Non-pigmented ciliary epithelial cell (primary cell): ENCODE measurements around the gene RNF213.
"Not testable (repeated sequence)": the region's sequence is repeated elsewhere in the genome, so short reads cannot be mapped to it uniquely, and the experiment has no call there.

Source experiments
- DNase-seq: peaks from one replicate; pipeline ENCODE4 v3.0.0-alpha.2; 2010; ENCODE audit warnings: low read depth

The RNF213 gene

GRCh38 chr17:80320496-80320895 lies 59.8 kb downstream of the RNF213 start:
- DNase-seq = no peak

GRCh38 chr17:80322864-80323263 lies 62.2 kb downstream of the RNF213 start:
- DNase-seq = no peak

GRCh38 chr17:80323982-80324381 lies 63.3 kb downstream of the RNF213 start:
- DNase-seq = no peak

GRCh38 chr17:80327518-80327917 lies 66.9 kb downstream of the RNF213 start:
- no peak for DNase-seq

- no peak for DNase-seq
Observed at GRCh38 chr17:80328634-80329380, 68.2 kb downstream of the RNF213 start.

- not testable (repeated sequence) for DNase-seq
Observed at GRCh38 chr17:80329421-80329820, 68.8 kb downstream of the RNF213 start.

- DNase-seq = no peak
Observed at GRCh38 chr17:80330276-80330675, 69.6 kb downstream of the RNF213 start.

GRCh38 chr17:80330938-80331337 lies 70.3 kb downstream of the RNF213 start:
- not testable (repeated sequence) for DNase-seq

- DNase-seq = no peak
Observed at GRCh38 chr17:80331820-80332219, 71.2 kb downstream of the RNF213 start.

GRCh38 chr17:80337195-80337895 lies 76.7 kb downstream of the RNF213 start:
- no peak for DNase-seq

GRCh38 chr17:80339118-80339517 lies 78.5 kb downstream of the RNF213 start:
- DNase-seq = no peak

GRCh38 chr17:80339731-80340456 lies 79.2 kb downstream of the RNF213 start:
- DNase-seq = no peak

GRCh38 chr17:80345321-80345720 lies 84.7 kb downstream of the RNF213 start:
- DNase-seq = no peak

GRCh38 chr17:80345841-80346497 lies 85.3 kb downstream of the RNF213 start:
- DNase-seq = no peak

GRCh38 chr17:80346498-80347275 lies 86.0 kb downstream of the RNF213 start:
- DNase-seq = no peak

GRCh38 chr17:80347536-80347935 lies 86.9 kb downstream of the RNF213 start:
- DNase-seq = no peak

- no peak for DNase-seq
Observed at GRCh38 chr17:80347948-80348351, 87.3 kb downstream of the RNF213 start.

GRCh38 chr17:80348551-80349150 lies 88.0 kb downstream of the RNF213 start:
- DNase-seq = no peak

- DNase-seq = no peak
Observed at GRCh38 chr17:80349151-80349651, 88.5 kb downstream of the RNF213 start.

- DNase-seq = no peak
Observed at GRCh38 chr17:80349751-80350150, 89.1 kb downstream of the RNF213 start.
